GM10266 (cell line): ENCODE data around the gene JADE1.

Experiments used
- DNase-seq: peaks from one replicate; pipeline ENCODE4 v3.0.0; 2012; ENCODE audit errors: extremely low spot score
- CTCF ChIP-seq: IDR thresholded peaks from 2 replicates; pipeline ENCODE4 v1.5.1; 2012; ENCODE audit warnings: mild to moderate bottlenecking, low read depth; ENCODE audit not compliant: control insufficient read depth, insufficient read depth; ENCODE audit errors: missing control alignments

The JADE1 gene

GRCh38 chr4:128858879-128859671, 49.6 kb downstream of the JADE1 start:
- DNase-seq, result no peak
- TF ChIP-seq CTCF, result no peak

GRCh38 chr4:128859887-128860677, 50.6 kb downstream of the JADE1 start:
- TF ChIP-seq CTCF, result no peak
- DNase-seq, result no peak

- TF ChIP-seq CTCF, result no peak
- peak; percentile 8 for DNase-seq
Observed at GRCh38 chr4:128861856-128862518, 52.5 kb downstream of the JADE1 start.

- peak; percentile 56 for DNase-seq
- no peak for TF ChIP-seq CTCF
Observed at GRCh38 chr4:128862608-128863311, 53.3 kb downstream of the JADE1 start.

- DNase-seq, result peak; percentile 28
- peak; percentile 78 for TF ChIP-seq CTCF
Observed at GRCh38 chr4:128863312-128864075, 54.0 kb downstream of the JADE1 start.

- no peak for TF ChIP-seq CTCF
- DNase-seq, result no peak
Observed at GRCh38 chr4:128865132-128865531, 55.6 kb downstream of the JADE1 start.
